Measurements from ENCODE around the gene FTCD. TPM values are rescaled to one million over a fixed set of nuclear protein-coding genes. Genes with fewer than 3 reads are reported as not detected.
A peak's percentile ranks its signal among the peaks of the same experiment; 100 is the strongest.

The FTCD gene
- polyA plus RNA-seq, 1 experiment = not detected

DNA sequence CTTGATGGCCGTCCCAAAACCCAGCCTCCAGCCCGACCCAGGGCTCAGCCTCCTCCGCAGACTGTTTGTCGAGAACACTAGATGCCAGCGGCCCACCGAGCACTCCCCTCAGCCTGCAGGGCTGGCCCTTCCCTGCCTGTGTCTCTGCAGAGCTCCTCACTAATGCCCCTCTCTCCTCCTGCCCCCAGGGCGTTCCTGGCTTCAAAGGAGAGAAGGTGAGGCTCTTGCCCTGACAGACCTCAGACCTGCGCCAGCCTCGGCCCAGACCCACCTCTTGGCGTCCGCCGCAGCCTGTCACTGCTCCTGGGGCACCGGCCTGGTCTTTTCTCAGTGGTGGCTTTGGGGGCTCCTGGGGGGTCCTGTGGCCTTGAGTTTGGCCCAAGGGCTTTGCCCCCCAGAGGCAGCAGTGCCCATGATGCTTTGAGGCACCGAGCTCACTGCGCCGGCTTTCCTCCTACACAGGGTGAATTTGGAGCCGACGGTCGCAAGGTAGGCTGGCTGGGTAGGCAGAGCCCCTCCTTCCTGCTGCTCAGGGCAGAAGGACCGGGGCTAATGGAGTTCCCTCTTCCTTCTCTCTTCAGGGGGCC, 39.1 kb downstream of the FTCD start:
- Histone ChIP-seq H3K27me3 (ENCODE audit: control insufficient read depth, insufficient read depth, low read length) (no peaks in the 10 kb centered on the region), H3K9me3 (ENCODE audit: control insufficient read depth, insufficient read depth, low read length) (peaks cover 24% of the 10 kb centered on the region), H3K27ac (ENCODE audit: low read depth, low read length) (peak overlapping the region; percentile 31), H3K4me3 (ENCODE audit: low read depth, low read length) (no peak overlapping the region)
- TF ChIP-seq, protein P1, sequence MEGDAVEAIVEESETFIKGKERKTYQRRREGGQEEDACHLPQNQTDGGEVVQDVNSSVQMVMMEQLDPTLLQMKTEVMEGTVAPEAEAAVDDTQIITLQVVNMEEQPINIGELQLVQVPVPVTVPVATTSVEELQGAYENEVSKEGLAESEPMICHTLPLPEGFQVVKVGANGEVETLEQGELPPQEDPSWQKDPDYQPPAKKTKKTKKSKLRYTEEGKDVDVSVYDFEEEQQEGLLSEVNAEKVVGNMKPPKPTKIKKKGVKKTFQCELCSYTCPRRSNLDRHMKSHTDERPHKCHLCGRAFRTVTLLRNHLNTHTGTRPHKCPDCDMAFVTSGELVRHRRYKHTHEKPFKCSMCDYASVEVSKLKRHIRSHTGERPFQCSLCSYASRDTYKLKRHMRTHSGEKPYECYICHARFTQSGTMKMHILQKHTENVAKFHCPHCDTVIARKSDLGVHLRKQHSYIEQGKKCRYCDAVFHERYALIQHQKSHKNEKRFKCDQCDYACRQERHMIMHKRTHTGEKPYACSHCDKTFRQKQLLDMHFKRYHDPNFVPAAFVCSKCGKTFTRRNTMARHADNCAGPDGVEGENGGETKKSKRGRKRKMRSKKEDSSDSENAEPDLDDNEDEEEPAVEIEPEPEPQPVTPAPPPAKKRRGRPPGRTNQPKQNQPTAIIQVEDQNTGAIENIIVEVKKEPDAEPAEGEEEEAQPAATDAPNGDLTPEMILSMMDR (IDR thresholded peaks at IDR 0.05; ENCODE audit: low read depth, low read length) = no peak
- CTCF ChIA-PET = no interaction called here
- POLR2A ChIA-PET = interaction anchor here (1.5 kb wide), 1 partner anchor 143 kb away, joined by 4 read pairs; no protein-coding TSS in a partner anchor
- no peak for DNase-seq (ENCODE audit: low read depth, low spot score)

DNA sequence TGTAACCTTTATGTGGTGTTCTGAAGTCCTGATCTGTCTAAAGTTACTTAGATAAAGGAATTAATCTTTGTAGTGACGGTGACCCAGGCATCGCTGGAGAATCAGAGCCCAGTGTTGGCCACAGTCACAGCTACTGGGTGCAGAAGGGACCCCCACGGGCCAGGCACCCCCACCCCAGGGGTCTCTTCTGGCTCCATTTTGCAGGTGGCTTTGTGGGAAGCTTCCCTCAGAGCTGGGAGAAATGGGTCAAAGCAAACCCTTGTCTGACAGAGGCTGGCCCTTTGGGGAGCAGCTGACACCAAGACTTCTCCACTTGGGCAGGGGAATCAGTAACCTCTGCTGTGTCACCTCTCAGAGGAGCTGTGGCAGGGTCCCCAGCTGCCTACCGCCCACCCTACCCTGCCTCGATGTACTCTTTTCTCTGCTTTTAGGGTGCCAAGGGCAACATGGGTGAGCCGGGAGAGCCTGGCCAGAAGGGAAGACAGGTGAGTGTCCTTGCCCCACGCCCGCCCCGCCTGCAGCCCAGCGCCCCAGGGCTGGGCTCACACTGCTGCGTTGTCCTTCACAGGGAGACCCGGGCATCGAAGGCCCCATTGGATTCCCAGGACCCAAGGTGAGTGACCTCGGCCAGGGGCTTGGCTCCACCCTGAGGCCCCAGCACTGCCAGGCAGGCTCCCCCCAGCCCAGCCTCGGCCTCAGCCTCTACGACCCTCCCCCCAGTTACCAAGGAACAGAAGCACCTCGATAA, 39.8 kb downstream of the FTCD start:
- no peak overlapping the region for H3K4me3 ChIP-seq (ENCODE audit: low read depth, low read length)
- H3K27me3 ChIP-seq (ENCODE audit: control insufficient read depth, insufficient read depth, low read length) = no peaks in the 10 kb centered on the region
- ChIA-PET POLR2A (interaction anchor here (0.6 to 1.5 kb wide), 2 partner anchors 114 to 142 kb away, joined by 3 to 4 read pairs; no protein-coding TSS in a partner anchor), CTCF (no interaction called here)
- peak overlapping the region; percentile 11 for H3K27ac ChIP-seq (ENCODE audit: low read depth, low read length)
- TF ChIP-seq, protein P1 (IDR thresholded peaks at IDR 0.05; ENCODE audit: low read depth, low read length) = no peak
- DNase-seq (ENCODE audit: low read depth, low spot score) = no peak
- peaks cover 26% of the 10 kb centered on the region for H3K9me3 ChIP-seq (ENCODE audit: control insufficient read depth, insufficient read depth, low read length)

DNA sequence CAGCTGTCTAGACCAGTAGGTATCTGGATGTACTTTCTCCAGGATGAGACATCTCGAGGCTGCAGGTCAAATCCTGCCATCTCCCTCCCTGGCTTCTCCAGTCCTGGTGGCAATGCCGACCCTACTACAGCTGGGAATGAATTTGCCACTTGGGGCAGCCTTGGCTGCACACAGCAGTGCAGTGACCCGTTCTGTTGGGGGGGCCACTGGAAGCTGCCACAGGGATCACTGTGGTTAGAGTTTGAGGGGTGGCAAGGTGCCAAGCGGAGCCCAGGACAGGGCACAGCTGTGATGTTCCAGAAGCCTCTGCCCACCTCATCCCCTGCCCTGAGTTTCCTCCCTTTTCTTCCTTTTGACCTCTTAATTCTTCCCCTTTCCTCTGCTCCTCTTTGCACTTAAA, 40.4 kb downstream of the FTCD start:
- CTCF ChIA-PET = interaction anchor here (0.9 kb wide), 1 partner anchor 29 kb away, joined by 5 read pairs; no protein-coding TSS in a partner anchor
- TF ChIP-seq, protein P1 (IDR thresholded peaks at IDR 0.05; ENCODE audit: low read depth, low read length) = no peak
- POLR2A ChIA-PET = interaction anchor here (0.6 to 0.7 kb wide), 3 partner anchors 11 to 113 kb away, joined by 3 to 5 read pairs (median 3); partner anchors contain the start of gene LSS
- Histone ChIP-seq H3K9me3 (ENCODE audit: control insufficient read depth, insufficient read depth, low read length) (peaks cover 26% of the 10 kb centered on the region), H3K27me3 (ENCODE audit: control insufficient read depth, insufficient read depth, low read length) (no peaks in the 10 kb centered on the region), H3K27ac (ENCODE audit: low read depth, low read length) (no peak overlapping the region), H3K4me3 (ENCODE audit: low read depth, low read length) (no peak overlapping the region)
- DNase-seq (ENCODE audit: low read depth, low spot score) = no peak

DNA sequence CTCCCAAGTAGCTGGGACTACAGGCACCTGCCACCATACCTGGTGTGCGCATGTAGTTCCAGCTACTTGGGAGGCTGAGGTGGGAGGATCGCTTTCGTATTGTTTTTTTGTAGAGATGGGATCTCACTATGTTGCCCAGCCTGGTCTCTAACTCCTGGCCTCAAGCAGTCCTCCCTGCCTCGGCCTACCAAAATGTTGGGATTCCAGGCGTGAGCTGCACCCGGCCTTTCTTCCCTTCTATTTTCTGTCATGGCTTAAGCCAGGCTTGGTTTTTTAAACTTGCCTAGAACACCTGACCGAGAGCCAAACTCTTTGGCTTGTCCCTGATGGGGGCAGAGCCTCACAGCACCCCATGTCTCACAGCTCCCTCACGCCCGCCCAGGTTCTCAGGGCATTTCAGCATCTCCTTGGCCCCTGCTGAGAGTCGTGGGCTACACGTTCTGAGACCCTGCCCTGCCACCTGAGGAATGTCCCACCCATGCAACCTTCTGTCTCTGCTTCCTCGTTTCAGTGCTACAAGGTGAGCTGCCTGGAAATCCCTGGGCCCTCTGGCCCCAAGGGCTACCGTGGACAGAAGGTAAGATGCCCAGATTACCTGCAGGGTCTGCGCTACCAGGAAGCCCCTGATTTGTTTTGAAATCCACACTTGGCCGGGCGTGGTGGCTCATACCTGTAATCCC, 41.7 kb downstream of the FTCD start:
- TF ChIP-seq, protein P1 (IDR thresholded peaks at IDR 0.05; ENCODE audit: low read depth, low read length) = no peak
- Histone ChIP-seq H3K4me3 (ENCODE audit: low read depth, low read length) (no peak overlapping the region), H3K27me3 (ENCODE audit: control insufficient read depth, insufficient read depth, low read length) (no peaks in the 10 kb centered on the region), H3K9me3 (ENCODE audit: control insufficient read depth, insufficient read depth, low read length) (peaks cover 26% of the 10 kb centered on the region), H3K27ac (ENCODE audit: low read depth, low read length) (no peak overlapping the region)
- no peak for DNase-seq (ENCODE audit: low read depth, low spot score)
- POLR2A ChIA-PET = interaction anchor here (0.9 to 1.1 kb wide), 2 partner anchors 86 to 140 kb away, joined by 3 to 4 read pairs; no protein-coding TSS in a partner anchor
- CTCF ChIA-PET = no interaction called here

All from AG04450 (cell line).